HG03439 (cell line): Measurements from ENCODE around the gene OR5V1.
"Not testable (repeated sequence)": the region's sequence is repeated elsewhere in the genome, so short reads cannot be mapped to it uniquely, and the experiment has no call there.

Experiments used
- ATAC-seq: cut with Tn5 transposase; IDR thresholded peaks from one replicate; pipeline ENCODE4 v1.9.1; 2021; ENCODE audit warnings: mild to moderate bottlenecking, moderate library complexity; ENCODE audit not compliant: unreplicated experiment

The OR5V1 gene

DNA sequence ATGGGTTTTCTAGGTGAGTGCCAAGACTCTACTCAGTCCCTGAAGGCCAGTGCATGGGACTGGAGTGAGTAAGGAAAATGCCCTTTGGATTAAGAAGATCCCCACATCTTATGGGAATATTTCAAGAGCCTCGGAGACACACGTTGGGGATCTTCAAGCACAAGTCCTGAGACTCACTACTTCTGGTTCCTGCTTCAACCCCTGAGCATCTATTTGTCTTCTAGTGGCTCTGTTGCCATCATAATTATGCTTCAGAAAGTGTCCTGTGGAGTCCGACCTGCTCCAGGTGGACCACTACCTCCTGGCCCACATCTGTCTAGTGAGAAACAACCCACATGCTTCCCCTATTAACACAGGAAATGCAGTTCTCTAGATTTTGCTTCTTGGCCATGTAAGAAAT, at the start of gene OR5V1:
Gene OR5V1 (minus strand): TSS at position 101 of the 400 bp plus-strand sequence. CDS start 12,670 bp downstream, outside the sequence.
- ATAC-seq: no peak

DNA sequence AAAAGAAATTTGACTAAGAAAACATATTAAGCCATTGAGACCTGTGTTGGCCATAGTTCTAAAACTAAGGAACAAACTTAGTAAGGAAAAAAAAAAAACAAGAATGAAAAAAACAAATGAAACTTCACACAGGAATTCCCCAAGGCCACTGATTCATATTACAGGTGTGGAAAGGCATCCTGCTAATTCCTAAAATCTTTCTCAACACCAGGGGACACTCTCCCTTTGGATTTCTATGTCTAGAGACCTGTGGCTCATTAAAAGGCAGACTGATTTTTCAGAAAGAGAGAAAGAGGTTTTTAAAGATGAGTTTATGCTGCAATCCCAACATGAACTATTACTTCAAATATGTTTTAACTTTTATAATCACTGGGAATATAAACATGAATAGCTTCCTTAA, 45.9 kb upstream of the OR5V1 start, which contains the start of gene OR12D1:
Gene OR12D1 (plus strand): TSS at position 341 of the 400 bp plus-strand sequence.
- no peak for ATAC-seq

DNA sequence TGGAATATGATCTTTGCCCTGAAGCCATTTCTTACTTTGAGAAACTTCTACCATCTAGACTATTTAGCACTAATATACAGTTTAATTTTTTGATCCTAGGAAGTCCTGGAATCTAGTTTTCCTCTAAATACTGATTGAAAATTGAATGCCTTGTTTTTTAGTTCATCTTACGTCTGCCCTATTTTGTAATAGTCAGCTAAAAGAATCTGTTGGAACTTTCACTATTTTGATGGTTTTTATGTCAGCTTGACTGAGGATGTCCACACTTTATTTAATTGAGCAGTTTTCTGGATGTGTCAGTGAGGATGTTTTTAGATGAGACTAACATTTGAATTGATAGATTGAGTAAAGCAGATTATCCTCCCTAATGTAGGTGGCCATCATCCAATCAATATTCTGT, 35.1 kb upstream of the OR5V1 start:
- ATAC-seq: no peak

- ATAC-seq: no peak
Observed at GRCh38 chr6:29399525-29399924, 30.9 kb upstream of the OR5V1 start.

GRCh38 chr6:29395331-29395730, 26.7 kb upstream of the OR5V1 start, which contains the start of gene OR12D2:
Gene OR12D2 (plus strand): TSS chr6:29395631. CDS start chr6:29396700, 1,069 bp downstream.
- ATAC-seq: no peak

GRCh38 chr6:29388533-29388932, 19.9 kb upstream of the OR5V1 start:
- ATAC-seq: no peak

GRCh38 chr6:29376003-29376402, 7.3 kb upstream of the OR5V1 start:
- no peak for ATAC-seq

GRCh38 chr6:29375191-29375590, 6.5 kb upstream of the OR5V1 start, which contains the start of gene OR12D3:
Gene OR12D3 (minus strand): TSS chr6:29375291. CDS start chr6:29375287, 4 bp downstream.
- no peak for ATAC-seq

DNA sequence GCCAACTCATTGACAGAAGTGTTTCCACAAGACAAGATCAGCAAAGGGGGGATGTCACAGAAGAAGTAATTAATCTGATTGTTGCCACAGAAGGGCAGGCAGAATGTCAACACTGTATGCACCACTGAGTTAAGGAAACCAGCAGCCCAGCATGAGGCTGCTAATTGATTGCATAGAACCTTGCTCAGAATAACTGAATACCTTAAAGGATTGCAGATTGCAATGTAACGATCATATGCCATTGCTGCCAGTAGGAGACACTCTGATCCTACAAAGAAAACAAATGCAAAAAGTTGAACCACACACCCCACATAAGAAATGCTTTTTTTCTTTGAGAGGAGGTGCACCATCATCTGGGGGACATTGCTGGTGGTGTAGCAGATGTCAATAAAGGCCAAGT, 13.1 kb downstream of the OR5V1 start:
- ATAC-seq: no peak

- no peak for ATAC-seq
Observed at GRCh38 chr6:29354980-29355379, 13.7 kb downstream of the OR5V1 start.

GRCh38 chr6:29349348-29349747, 19.3 kb downstream of the OR5V1 start:
- not testable (repeated sequence) for ATAC-seq

- no peak for ATAC-seq
Observed at GRCh38 chr6:29345380-29345779, 23.3 kb downstream of the OR5V1 start.

- no peak for ATAC-seq
Observed at GRCh38 chr6:29336269-29336668, 32.4 kb downstream of the OR5V1 start.

DNA sequence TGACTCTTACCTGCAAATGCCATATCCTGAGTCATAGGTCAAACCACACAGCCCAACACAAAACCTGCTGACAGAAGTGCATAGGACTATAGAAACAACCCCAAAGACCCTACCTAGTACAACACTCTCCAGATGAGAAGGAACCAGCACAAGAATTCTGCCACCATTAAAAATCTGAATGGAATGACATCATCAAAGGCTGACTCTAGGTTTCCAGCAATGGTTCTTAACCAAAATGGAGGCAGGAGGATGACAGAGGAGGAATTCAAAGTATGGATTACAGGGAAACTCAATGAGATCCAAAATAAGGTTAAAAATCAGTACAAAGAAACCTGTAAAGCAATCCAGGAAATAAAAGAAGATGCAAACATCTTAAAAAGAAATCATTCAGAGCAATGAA, 36.0 kb downstream of the OR5V1 start:
- no peak for ATAC-seq

GRCh38 chr6:29325777-29326176, 42.9 kb downstream of the OR5V1 start:
- no peak for ATAC-seq

GRCh38 chr6:29323332-29323731, 45.3 kb downstream of the OR5V1 start:
- not testable (repeated sequence) for ATAC-seq

- no peak for ATAC-seq
Observed at GRCh38 chr6:29319931-29320330, 48.7 kb downstream of the OR5V1 start.
